Thyroid gland (tissue), 4 donors: Measurements from ENCODE around the gene SUN1. TPM values are rescaled to one million over a fixed set of nuclear protein-coding genes. Genes with fewer than 3 reads are reported as not detected.
"Not testable (repeated sequence)": the region's sequence is repeated elsewhere in the genome, so short reads cannot be mapped to it uniquely, and the experiment has no call there.

Experiments used
- DNase-seq, 2 donors: peaks; one replicate each; pipeline ENCODE4 v3.0.0-alpha.2; 2019
- H3K27ac ChIP-seq, 3 donors: fragments of 200-600 bp; sonication (generic); 1 replicate in 2 of 3; 2 replicates in 1 of 3; pipeline ENCODE4 v1.5.1; 2016 to 2019; ENCODE audit warnings: mild to moderate bottlenecking in 1 of 3, moderate library complexity in 1 of 3
- H3K27me3 ChIP-seq: fragments of 200-600 bp; sonication (generic); one replicate; pipeline ENCODE4 v1.5.1; 2019
- H3K36me3 ChIP-seq, 2 donors: fragments of 200-600 bp; sonication (generic); one replicate each; pipeline ENCODE4 v1.5.1; 2016 to 2019
- H3K4me1 ChIP-seq, 2 donors: fragments of 200-600 bp; sonication (generic); one replicate each; pipeline ENCODE4 v1.5.1; 2017 to 2019
- H3K4me3 ChIP-seq, 3 donors: fragments of 200-600 bp; sonication (generic); replicated peaks in 1 of 3; 1 replicate in 2 of 3; 2 replicates in 1 of 3; pipeline ENCODE4 v1.5.1; 2016; ENCODE audit warnings: mild to moderate bottlenecking in 1 of 3
- H3K9me3 ChIP-seq: fragments of 200-600 bp; sonication (generic); one replicate; pipeline ENCODE4 v1.5.1; 2017
- CTCF ChIP-seq, 6 experiments: fragments of 200-600 bp in 3 of 6; fragments of 450-650 bp in 3 of 6; sonication (generic) in 3 of 6; IDR thresholded peaks; one replicate each; pipeline ENCODE4 v1.5.1; 2016 to 2019; ENCODE audit warnings: antibody characterized with exemption in 6 of 6, mild to moderate bottlenecking in 2 of 6, inconsistent platforms in 1 of 6, moderate library complexity in 1 of 6
- POLR2A ChIP-seq, 2 donors: fragments of 450-650 bp; IDR thresholded peaks; one replicate each; pipeline ENCODE4 v1.6.1; 2017; ENCODE audit warnings: antibody characterized with exemption in 2 of 2, mild to moderate bottlenecking in 2 of 2, moderate library complexity in 1 of 2
- WGBS, 2 donors: methylation state at CpG; one replicate each; pipeline ENCODE4 v1.1.5; 2017; 5-methylcytosine and 5-hydroxymethylcytosine counted together
- intact Hi-C: fragments of 100-400 bp; cut with DNase I; formaldehyde crosslinking; loops from one replicate; pipeline ENCODE4 v1.15.1; 2023
- total RNA-seq, 4 donors: library from RNA; depleted of rRNA; stranded (reverse); fragments of >200 nt; gene quantifications; one replicate each; pipeline ENCODE4 v1.2.3, GENCODE V29; 2016

Gene SUN1
- total RNA-seq, 4 donors from 2014 or later = 146 to 260 (median 186) TPM

GRCh38 chr7:791519-791918 lies 40.8 kb upstream of the SUN1 start:
- 83 to 87% methylated on average over 5 of the region's 5 CpGs for WGBS, 2 donors
- intact Hi-C loops = no loop called here
- no peak for TF ChIP-seq POLR2A (IDR thresholded peaks at IDR 0.05)
- TF ChIP-seq CTCF (IDR thresholded peaks at IDR 0.05) = no peak
- DNase-seq = no peak
- H3K36me3 ChIP-seq = no peaks in the 10 kb centered on the region
- H3K27ac ChIP-seq = no peak overlapping the region
- H3K4me3 ChIP-seq = no peak overlapping the region
- peaks cover 0 to 3% of the 10 kb centered on the region in 2 donors for H3K4me1 ChIP-seq
- no peaks in the 10 kb centered on the region for H3K9me3 ChIP-seq
- no peaks in the 10 kb centered on the region for H3K27me3 ChIP-seq

- DNase-seq = no peak
- Histone ChIP-seq H3K4me1 (no peaks in the 10 kb centered on the region), H3K27me3 (no peaks in the 10 kb centered on the region), H3K36me3 (no peaks in the 10 kb centered on the region), H3K27ac (no peak overlapping the region), H3K9me3 (no peaks in the 10 kb centered on the region), H3K4me3 (no peak overlapping the region)
- no peak for TF ChIP-seq POLR2A (IDR thresholded peaks at IDR 0.05)
- no peak for TF ChIP-seq CTCF (IDR thresholded peaks at IDR 0.05)
- intact Hi-C loops = no loop called here
- 95 to 97% methylated on average over 5 of the region's 5 CpGs for WGBS, 2 donors
Measured at GRCh38 chr7:794207-794606, 38.1 kb upstream of the SUN1 start.

- WGBS, 2 donors = 95 to 100% methylated on average over 6 to 12 of the region's 31 CpGs
- Histone ChIP-seq H3K36me3 (no peaks in the 10 kb centered on the region), H3K27me3 (no peaks in the 10 kb centered on the region), H3K4me3 (no peak overlapping the region), H3K4me1 (no peaks in the 10 kb centered on the region), H3K9me3 (no peaks in the 10 kb centered on the region), H3K27ac (no peak overlapping the region)
- TF ChIP-seq CTCF (IDR thresholded peaks at IDR 0.05) (no peak), POLR2A (IDR thresholded peaks at IDR 0.05) (no peak)
- DNase-seq = no peak
- intact Hi-C loops = no loop called here
Measured at GRCh38 chr7:794671-795329, 37.5 kb upstream of the SUN1 start.

GRCh38 chr7:796434-797169 lies 35.7 kb upstream of the SUN1 start:
- H3K4me3 ChIP-seq, H3K27ac ChIP-seq, H3K4me1 ChIP-seq, intact Hi-C loops, DNase-seq, H3K9me3 ChIP-seq, H3K27me3 ChIP-seq, H3K36me3 ChIP-seq: not testable (repeated sequence)
- WGBS, 2 donors = 92% methylated on average over 8 of the region's 10 CpGs

- Histone ChIP-seq H3K9me3 (no peaks in the 10 kb centered on the region), H3K27me3 (no peaks in the 10 kb centered on the region), H3K4me1 (peaks cover 18 to 21% of the 10 kb centered on the region in 2 donors), H3K4me3 (no peak overlapping the region), H3K36me3 (no peaks in the 10 kb centered on the region), H3K27ac (no peak overlapping the region)
- intact Hi-C loops = no loop called here
- TF ChIP-seq POLR2A (IDR thresholded peaks at IDR 0.05) (no peak), CTCF (IDR thresholded peaks at IDR 0.05) (no peak)
- DNase-seq = no peak
- 86 to 96% methylated on average over 12 of the region's 12 CpGs for WGBS, 2 donors
Measured at GRCh38 chr7:798921-799470, 33.3 kb upstream of the SUN1 start.
